22Rv1 (cell line): ENCODE data around the gene SPATA31E1.

Source experiments
- CTCF ChIP-seq: fragments of 450-650 bp; IDR thresholded peaks from 2 replicates; pipeline ENCODE4 v1.5.1; 2017; ENCODE audit warnings: mild to moderate bottlenecking
- ZFX ChIP-seq: fragments of 450-650 bp; IDR thresholded peaks from 2 replicates; pipeline ENCODE4 v1.6.1; 2017; ENCODE audit warnings: antibody characterized with exemption, borderline replicate concordance

- TF ChIP-seq CTCF = peak; percentile 71
- TF ChIP-seq ZFX = no peak
Observed at GRCh38 chr9:87909310-87910041, 26.8 kb downstream of the SPATA31E1 start.
